ENCODE results near the gene ZNF319.

DNA sequence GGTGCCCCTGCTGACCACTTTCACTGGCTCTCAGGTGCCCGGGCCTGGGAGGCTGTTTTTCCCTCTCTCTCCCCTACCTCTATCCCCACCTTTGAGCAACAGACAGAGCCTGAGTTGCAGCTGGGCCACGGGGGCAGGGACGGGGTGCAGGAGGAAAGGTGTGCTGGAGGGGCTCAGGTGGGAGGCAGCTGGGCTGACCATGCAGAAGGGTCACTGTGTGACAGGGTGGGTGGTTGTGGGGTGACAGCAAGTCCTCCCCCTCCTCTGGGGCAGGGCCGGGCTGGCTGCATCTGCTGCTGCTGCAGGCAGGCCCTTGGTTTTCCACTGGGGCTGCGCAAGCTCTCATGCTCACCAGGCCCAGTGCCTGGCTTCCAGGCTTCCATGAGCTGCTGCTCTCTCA is 6.6 kb downstream of the ZNF319 start:
- no peak for TF ChIP-seq CTCF (conservative IDR thresholded peaks at IDR 0.05 in 1 of 2, IDR thresholded peaks at IDR 0.05 in 1 of 2; ENCODE audit: extremely low read depth in 1 of 2, insufficient read depth in 1 of 2, low read depth in 1 of 2, low read length in 2 of 2)
- no peak for TF ChIP-seq EZH2 (IDR thresholded peaks at IDR 0.05; ENCODE audit: borderline replicate concordance, low read length)

Measured in mammary epithelial cell (primary cell).